Measurements from ENCODE around the gene OR8J3.
"Not testable (repeated sequence)": the region's sequence is repeated elsewhere in the genome, so short reads cannot be mapped to it uniquely, and the experiment has no call there.

The OR8J3 gene

GRCh38 chr11:56140151-56140661 is at the start of gene OR8J3:
TSS of gene OR8J3 (minus strand) at chr11:56140201. CDS start at chr11:56137718, 2,483 bp downstream.
- no peak for DNase-seq (ENCODE audit: low read depth)

GRCh38 chr11:56188602-56189001 is 48.6 kb upstream of the OR8J3 start:
- no peak for DNase-seq (ENCODE audit: low read depth)

- DNase-seq (ENCODE audit: low read depth) = no peak
Measured at GRCh38 chr11:56183459-56183858, 43.5 kb upstream of the OR8J3 start.

GRCh38 chr11:56176318-56176717 is 36.3 kb upstream of the OR8J3 start, which contains the start of gene OR5J2:
TSS of gene OR5J2 (plus strand) at chr11:56176618. CDS start at chr11:56176618, 0 bp downstream.
- DNase-seq (ENCODE audit: low read depth) = no peak

- no peak for DNase-seq (ENCODE audit: low read depth)
Measured at GRCh38 chr11:56172256-56172830, 32.3 kb upstream of the OR8J3 start.

- no peak for DNase-seq (ENCODE audit: low read depth)
Measured at GRCh38 chr11:56163804-56164203, 23.8 kb upstream of the OR8J3 start.

GRCh38 chr11:56160217-56160616 is 20.2 kb upstream of the OR8J3 start, which contains the start of gene OR8K5:
TSS of gene OR8K5 (minus strand) at chr11:56160317. CDS start at chr11:56160317, 0 bp downstream.
- DNase-seq (ENCODE audit: low read depth) = no peak

GRCh38 chr11:56152333-56152732 is 12.3 kb upstream of the OR8J3 start:
- DNase-seq (ENCODE audit: low read depth) = no peak

GRCh38 chr11:56151376-56151775 is 11.4 kb upstream of the OR8J3 start:
- no peak for DNase-seq (ENCODE audit: low read depth)

GRCh38 chr11:56143681-56144080 is 3.7 kb upstream of the OR8J3 start:
- not testable (repeated sequence) for DNase-seq (ENCODE audit: low read depth)

GRCh38 chr11:56122073-56122472 is 17.9 kb downstream of the OR8J3 start, which contains the start of gene OR8H3:
TSS of gene OR8H3 (plus strand) at chr11:56122373. CDS start at chr11:56122373, 0 bp downstream.
- DNase-seq (ENCODE audit: low read depth) = no peak

GRCh38 chr11:56103210-56103737 is 36.7 kb downstream of the OR8J3 start, which contains the start of gene OR8H2:
TSS of gene OR8H2 (plus strand) at chr11:56103687. CDS start at chr11:56105043, 1,356 bp downstream.
- DNase-seq (ENCODE audit: low read depth) = no peak

GRCh38 chr11:56093008-56093407 is 47.0 kb downstream of the OR8J3 start, which contains the start of gene OR8I2:
TSS of gene OR8I2 (plus strand) at chr11:56093308. CDS start at chr11:56093308, 0 bp downstream.
- DNase-seq (ENCODE audit: low read depth) = no peak

- DNase-seq (ENCODE audit: low read depth) = no peak
Measured at GRCh38 chr11:56089697-56090096, 50.3 kb downstream of the OR8J3 start.
